Neural cell (in vitro differentiated cells): ENCODE data around the gene TBATA. TPM values are rescaled to one million over a fixed set of nuclear protein-coding genes. Genes with fewer than 3 reads are reported as not detected.

Experiments used
- H2AFZ ChIP-seq: fragments of 200-600, 300-800 bp; sonication (generic), shearing (Covaris generic); 2 replicates; pipeline ENCODE4 v1.6.0; 2014; ENCODE audit warnings: low read depth, mild to moderate bottlenecking, antibody characterized with exemption, low read length, moderate library complexity
- H3F3A ChIP-seq: fragments of 200-600 bp; shearing (Covaris generic); 2 replicates; pipeline ENCODE4 v1.6.1; 2016; ENCODE audit warnings: mild to moderate bottlenecking, moderate library complexity, mixed read lengths, antibody characterized with exemption, low read length; ENCODE audit not compliant: insufficient read depth, poor library complexity, severe bottlenecking
- H3K27ac ChIP-seq: fragments of 200-600, 300-800 bp; sonication (generic), shearing (Covaris generic); 2 replicates; pipeline ENCODE4 v1.5.1; 2014; ENCODE audit warnings: mild to moderate bottlenecking, low read length, moderate library complexity
- H3K27me3 ChIP-seq: fragments of 300-800, 200-600 bp; sonication (generic), shearing (Covaris generic); 2 replicates; pipeline ENCODE4 v1.6.0; 2014; ENCODE audit warnings: mild to moderate bottlenecking, low read depth, low read length, moderate library complexity; ENCODE audit not compliant: insufficient read depth
- H3K36me3 ChIP-seq: fragments of 300-800, 200-600 bp; sonication (generic), shearing (Covaris generic); 2 replicates; pipeline ENCODE4 v1.5.1; 2014; ENCODE audit warnings: mild to moderate bottlenecking, antibody characterized with exemption, low read length, moderate library complexity; ENCODE audit not compliant: insufficient read depth
- H3K4me2 ChIP-seq: fragments of 300-800, 200-600 bp; sonication (generic), shearing (Covaris generic); 2 replicates; pipeline ENCODE4 v1.6.0; 2014; ENCODE audit warnings: mild to moderate bottlenecking, low read length
- H3K4me3 ChIP-seq: fragments of 300-800, 200-600 bp; sonication (generic), shearing (Covaris generic); 2 replicates; pipeline ENCODE4 v1.5.1; 2014; ENCODE audit warnings: mild to moderate bottlenecking, low read length, moderate library complexity
- H3K79me2 ChIP-seq: fragments of 200-600 bp; shearing (Covaris generic); replicated peaks from 2 replicates; pipeline ENCODE4 v1.6.0; 2014; ENCODE audit warnings: mild to moderate bottlenecking, low read length, moderate library complexity; ENCODE audit not compliant: insufficient read depth
- H3K9ac ChIP-seq: fragments of 300-800, 200-600 bp; sonication (generic), shearing (Covaris generic); 2 replicates; pipeline ENCODE4 v1.6.1; 2016; ENCODE audit warnings: mild to moderate bottlenecking, low read length, mixed read lengths
- H3K9me2 ChIP-seq: fragments of 200-600 bp; shearing (Covaris generic); 2 replicates; pipeline ENCODE4 v1.6.1; 2016; ENCODE audit warnings: mild to moderate bottlenecking, low read length, mixed read lengths; ENCODE audit not compliant: insufficient read depth
- H3K9me3 ChIP-seq: fragments of 200-600, 300-800 bp; sonication (generic), shearing (Covaris generic); 2 replicates; pipeline ENCODE4 v1.6.1; 2016; ENCODE audit warnings: mild to moderate bottlenecking, mixed run types, low read length, moderate library complexity, mixed read lengths
- H4K20me1 ChIP-seq: fragments of 200-600 bp; shearing (Covaris generic); 2 replicates; pipeline ENCODE4 v1.6.1; 2016; ENCODE audit warnings: mild to moderate bottlenecking, mixed run types; ENCODE audit not compliant: insufficient read depth
- CTCF ChIP-seq: fragments of 450-650 bp; IDR thresholded peaks from 2 replicates; pipeline ENCODE4 v1.5.1; 2014; ENCODE audit warnings: antibody characterized with exemption, mild to moderate bottlenecking, moderate library complexity; ENCODE audit not compliant: poor library complexity, severe bottlenecking
- EP300 ChIP-seq: fragments of 450-650 bp; conservative IDR thresholded peaks from 2 replicates; pipeline ENCODE4 v1.6.1; 2014; ENCODE audit warnings: antibody characterized with exemption, mild to moderate bottlenecking, moderate library complexity; ENCODE audit not compliant: poor library complexity, severe bottlenecking
- EZH2 ChIP-seq: fragments of 200-600, 300-800 bp; shearing (Covaris generic), sonication (generic); IDR thresholded peaks from 2 replicates; pipeline ENCODE4 v1.6.1; 2014; ENCODE audit warnings: antibody characterized with exemption, low read length, borderline replicate concordance, mild to moderate bottlenecking; ENCODE audit not compliant: insufficient read depth, poor library complexity, severe bottlenecking
- MXI1 ChIP-seq: fragments of 450-650 bp; conservative IDR thresholded peaks from 2 replicates; pipeline ENCODE4 v1.6.1; 2014; ENCODE audit warnings: antibody characterized with exemption, mild to moderate bottlenecking; ENCODE audit not compliant: poor library complexity, severe bottlenecking
- POLR2AphosphoS5 ChIP-seq: IDR thresholded peaks from 2 replicates; pipeline ENCODE4 v1.6.1; 2012
- RAD21 ChIP-seq: fragments of 450-650 bp; conservative IDR thresholded peaks from 2 replicates; pipeline ENCODE4 v1.6.1; 2014; ENCODE audit warnings: antibody characterized with exemption, mild to moderate bottlenecking, moderate library complexity
- SMC3 ChIP-seq: fragments of 450-650 bp; conservative IDR thresholded peaks from 2 replicates; pipeline ENCODE4 v1.6.1; 2014; ENCODE audit warnings: antibody characterized with exemption, mild to moderate bottlenecking, moderate library complexity; ENCODE audit not compliant: poor library complexity
- TAF1 ChIP-seq: IDR thresholded peaks from 2 replicates; pipeline ENCODE4 v1.6.1; 2012; ENCODE audit warnings: low read depth
- polyA plus RNA-seq: library from polyadenylated mRNA; depleted of rRNA; stranded (reverse); fragments of >200 nt; gene quantifications from 2 replicates; pipeline ENCODE4 v1.2.3, GENCODE V29; 2014
- TF ChIP-seq, protein P1 (sequence below): IDR thresholded peaks from 2 replicates; pipeline ENCODE4 v1.6.1; 2012; ENCODE audit warnings: borderline replicate concordance

The TBATA gene
- polyA plus RNA-seq, 1 donor from 2014 or later = not detected

- no peaks in the 10 kb centered on the region for H3K27me3 ChIP-seq
- H3K79me2 ChIP-seq = no peaks in the 10 kb centered on the region
- no peak overlapping the region for H2AFZ ChIP-seq
- no peak overlapping the region for H3K9ac ChIP-seq
- no peaks in the 10 kb centered on the region for H3K9me2 ChIP-seq
- no peak overlapping the region for H3K27ac ChIP-seq
- H3K9me3 ChIP-seq = no peaks in the 10 kb centered on the region
- H3K4me3 ChIP-seq = no peak overlapping the region
- TF ChIP-seq, protein P1, sequence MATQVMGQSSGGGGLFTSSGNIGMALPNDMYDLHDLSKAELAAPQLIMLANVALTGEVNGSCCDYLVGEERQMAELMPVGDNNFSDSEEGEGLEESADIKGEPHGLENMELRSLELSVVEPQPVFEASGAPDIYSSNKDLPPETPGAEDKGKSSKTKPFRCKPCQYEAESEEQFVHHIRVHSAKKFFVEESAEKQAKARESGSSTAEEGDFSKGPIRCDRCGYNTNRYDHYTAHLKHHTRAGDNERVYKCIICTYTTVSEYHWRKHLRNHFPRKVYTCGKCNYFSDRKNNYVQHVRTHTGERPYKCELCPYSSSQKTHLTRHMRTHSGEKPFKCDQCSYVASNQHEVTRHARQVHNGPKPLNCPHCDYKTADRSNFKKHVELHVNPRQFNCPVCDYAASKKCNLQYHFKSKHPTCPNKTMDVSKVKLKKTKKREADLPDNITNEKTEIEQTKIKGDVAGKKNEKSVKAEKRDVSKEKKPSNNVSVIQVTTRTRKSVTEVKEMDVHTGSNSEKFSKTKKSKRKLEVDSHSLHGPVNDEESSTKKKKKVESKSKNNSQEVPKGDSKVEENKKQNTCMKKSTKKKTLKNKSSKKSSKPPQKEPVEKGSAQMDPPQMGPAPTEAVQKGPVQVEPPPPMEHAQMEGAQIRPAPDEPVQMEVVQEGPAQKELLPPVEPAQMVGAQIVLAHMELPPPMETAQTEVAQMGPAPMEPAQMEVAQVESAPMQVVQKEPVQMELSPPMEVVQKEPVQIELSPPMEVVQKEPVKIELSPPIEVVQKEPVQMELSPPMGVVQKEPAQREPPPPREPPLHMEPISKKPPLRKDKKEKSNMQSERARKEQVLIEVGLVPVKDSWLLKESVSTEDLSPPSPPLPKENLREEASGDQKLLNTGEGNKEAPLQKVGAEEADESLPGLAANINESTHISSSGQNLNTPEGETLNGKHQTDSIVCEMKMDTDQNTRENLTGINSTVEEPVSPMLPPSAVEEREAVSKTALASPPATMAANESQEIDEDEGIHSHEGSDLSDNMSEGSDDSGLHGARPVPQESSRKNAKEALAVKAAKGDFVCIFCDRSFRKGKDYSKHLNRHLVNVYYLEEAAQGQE = no peak
- TF ChIP-seq POLR2AphosphoS5 (no peak), CTCF (no peak), MXI1 (no peak), SMC3 (no peak), EP300 (no peak), EZH2 (no peak), RAD21 (no peak)
- no peaks in the 10 kb centered on the region for H3F3A ChIP-seq
- H3K4me2 ChIP-seq = no peak overlapping the region
- H3K36me3 ChIP-seq = no peaks in the 10 kb centered on the region
- no peaks in the 10 kb centered on the region for H4K20me1 ChIP-seq
These were observed 44.5 kb downstream of the TBATA start for GRCh38 chr10:70740406-70741288.

GRCh38 chr10:70738761-70739121 is 46.4 kb downstream of the TBATA start:
- Histone ChIP-seq H2AFZ (no peak overlapping the region), H3K36me3 (no peaks in the 10 kb centered on the region), H3K27me3 (no peaks in the 10 kb centered on the region), H3K27ac (no peak overlapping the region), H3K9me3 (no peaks in the 10 kb centered on the region), H4K20me1 (no peaks in the 10 kb centered on the region), H3K9ac (no peak overlapping the region), H3K9me2 (no peaks in the 10 kb centered on the region), H3K79me2 (no peaks in the 10 kb centered on the region), H3F3A (no peaks in the 10 kb centered on the region), H3K4me3 (no peak overlapping the region), H3K4me2 (no peak overlapping the region)
- TF ChIP-seq SMC3 (no peak), MXI1 (no peak), RAD21 (no peak), POLR2AphosphoS5 (no peak), EZH2 (no peak), TAF1 (no peak), EP300 (no peak), CTCF (no peak)
- TF ChIP-seq, protein P1 = no peak
